GM10847 (cell line): ENCODE measurements around the gene MYLK.

ENCODE experiments used
- POLR2A ChIP-seq: IDR thresholded peaks from 2 replicates; pipeline ENCODE4 v1.6.1; 2011; ENCODE audit not compliant: insufficient read length; ENCODE audit errors: extremely low read depth

Gene MYLK

GRCh38 chr3:123793425-123793824, 90.7 kb downstream of the MYLK start:
- no peak for TF ChIP-seq POLR2A

DNA sequence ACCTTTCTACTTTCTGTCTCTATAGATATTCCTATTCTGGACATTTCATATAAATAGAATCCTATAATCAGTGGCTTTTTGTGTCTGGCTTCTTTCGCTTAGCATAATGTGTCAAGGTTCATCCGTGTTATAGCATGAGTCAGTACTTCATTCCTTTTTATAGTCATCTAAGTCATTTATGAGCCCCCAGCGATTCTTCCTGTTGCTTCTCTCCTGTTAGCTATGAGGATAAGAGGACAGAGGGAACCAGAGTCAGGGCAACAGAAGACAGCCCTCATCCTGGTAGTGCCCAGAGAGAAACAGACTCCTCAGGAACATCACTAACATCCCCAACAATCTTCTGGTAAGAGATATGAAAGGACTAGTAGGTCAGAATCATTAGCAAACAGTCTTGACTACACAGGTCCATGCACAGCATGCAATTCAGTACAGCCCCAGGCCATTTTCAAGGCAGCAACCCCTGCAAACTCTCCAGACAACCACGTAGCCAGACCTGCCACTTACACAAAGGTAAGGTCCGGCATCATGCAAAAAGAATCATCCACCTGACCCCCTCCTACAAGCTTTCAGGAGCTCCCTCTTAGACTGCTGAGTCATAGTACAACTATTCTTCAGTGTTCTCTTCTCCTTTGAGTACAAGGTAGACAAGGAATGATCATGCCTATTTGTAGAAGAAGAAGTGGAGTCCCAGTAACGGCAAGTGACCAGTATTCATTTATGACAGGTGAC, 91.5 kb downstream of the MYLK start:
- no peak for TF ChIP-seq POLR2A

DNA sequence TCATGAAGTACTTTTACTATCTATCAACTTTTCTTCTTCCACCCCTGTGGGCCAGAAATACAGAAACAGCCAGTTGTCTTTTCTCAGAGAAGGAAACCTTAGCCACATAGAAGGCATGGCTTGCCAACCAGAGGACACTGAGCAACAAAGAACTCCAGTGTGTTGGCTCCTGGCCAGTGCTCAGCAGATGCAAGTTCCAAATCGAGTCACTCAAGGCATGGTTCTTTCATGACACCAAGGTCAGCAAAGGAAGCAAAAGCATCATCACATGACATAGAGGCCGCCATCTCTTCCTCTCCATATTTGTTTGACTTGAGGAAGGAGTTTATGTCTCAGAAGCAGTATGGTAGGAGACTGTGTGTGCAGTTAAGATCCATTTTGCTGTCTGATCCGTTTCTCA, 92.2 kb downstream of the MYLK start:
- TF ChIP-seq POLR2A, result no peak

- TF ChIP-seq POLR2A, result no peak
These were observed 92.7 kb downstream of the MYLK start for GRCh38 chr3:123791417-123791816.

- TF ChIP-seq POLR2A, result no peak
These were observed 93.1 kb downstream of the MYLK start for GRCh38 chr3:123791073-123791370.

- no peak for TF ChIP-seq POLR2A
These were observed 93.7 kb downstream of the MYLK start for GRCh38 chr3:123790254-123791072.

DNA sequence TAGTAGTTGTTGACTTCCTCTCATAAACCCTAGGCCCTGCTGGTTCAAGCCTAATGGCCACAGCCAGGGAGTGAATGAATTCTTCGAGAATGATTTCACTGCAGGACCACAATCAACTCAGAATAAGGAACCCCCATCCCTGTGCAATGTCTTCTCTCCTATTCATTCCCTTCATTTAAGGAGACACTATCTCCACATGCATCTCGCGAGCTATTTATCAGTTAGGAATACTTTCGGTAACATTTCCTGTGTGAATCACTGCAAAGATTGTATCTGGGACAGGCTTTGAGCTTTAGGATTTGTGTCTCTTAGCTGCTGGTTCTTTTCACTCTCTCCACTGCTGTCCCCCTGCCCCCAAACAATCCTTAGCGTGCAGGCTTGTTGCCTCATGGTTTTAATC, 94.4 kb downstream of the MYLK start:
- TF ChIP-seq POLR2A, result no peak

DNA sequence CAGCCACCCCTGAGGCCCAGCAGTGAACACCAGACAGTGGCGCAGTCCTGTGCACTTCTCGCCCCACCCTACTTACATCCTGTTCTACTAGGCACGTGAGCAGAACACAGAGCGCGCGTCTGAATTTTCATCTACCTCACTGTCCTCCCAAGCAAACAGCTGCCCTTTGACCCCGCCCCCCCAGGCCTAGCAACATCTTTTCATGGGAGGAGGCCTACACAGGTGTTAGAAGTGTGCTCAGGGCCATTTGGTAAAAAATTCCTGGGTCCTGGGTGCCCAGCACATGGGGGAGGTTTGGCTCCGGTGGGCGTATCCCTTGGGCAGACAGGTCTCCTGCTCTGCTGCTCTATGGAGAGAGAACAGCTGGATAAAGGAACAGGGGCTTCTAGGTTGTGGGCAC, 95.0 kb downstream of the MYLK start:
- TF ChIP-seq POLR2A, result no peak

GRCh38 chr3:123788710-123789109, 95.4 kb downstream of the MYLK start:
- TF ChIP-seq POLR2A, result no peak

DNA sequence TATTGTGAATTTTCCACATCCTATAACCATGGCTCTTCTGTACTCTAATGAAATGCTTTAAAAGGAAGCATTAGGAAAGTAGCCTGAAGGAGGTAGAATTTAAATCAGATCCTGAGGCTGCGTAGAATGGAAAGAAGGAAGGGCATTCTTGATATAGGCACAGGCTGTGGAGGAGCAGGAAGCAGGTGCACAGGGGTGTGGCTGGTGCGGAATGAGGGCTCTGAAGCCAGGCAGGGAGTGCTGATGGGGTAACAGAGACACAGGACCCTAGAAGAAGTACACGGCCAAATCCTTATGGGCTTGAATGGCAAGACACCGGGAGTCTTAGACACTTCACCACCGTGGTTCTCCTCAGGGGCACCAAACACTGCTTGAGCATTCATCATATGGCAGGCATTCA, 97.0 kb downstream of the MYLK start:
- no peak for TF ChIP-seq POLR2A

DNA sequence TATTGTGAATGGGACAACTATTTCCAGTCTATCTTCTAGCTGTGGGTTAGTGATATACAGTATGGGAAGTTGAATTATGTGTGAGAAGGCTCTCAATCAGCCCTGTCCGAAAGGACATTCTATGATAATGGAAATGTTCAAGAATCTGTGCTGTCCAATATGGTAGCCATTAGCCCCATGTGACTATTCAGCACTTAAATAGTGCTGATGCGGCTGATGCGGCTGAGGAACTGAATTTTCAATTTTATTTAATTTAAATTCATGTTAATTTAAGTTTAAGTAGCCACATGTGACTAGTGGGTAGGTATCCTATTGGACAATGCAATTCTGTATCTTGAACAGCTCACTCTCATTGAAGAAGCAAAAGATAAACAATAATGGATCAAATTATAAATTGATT, 98.5 kb downstream of the MYLK start:
- TF ChIP-seq POLR2A, result no peak

GRCh38 chr3:123783811-123784210, 100.3 kb downstream of the MYLK start:
- TF ChIP-seq POLR2A, result no peak

GRCh38 chr3:123783050-123783689, 101.0 kb downstream of the MYLK start:
- no peak for TF ChIP-seq POLR2A

- TF ChIP-seq POLR2A, result no peak
These were observed 101.6 kb downstream of the MYLK start for GRCh38 chr3:123782488-123782887.

- no peak for TF ChIP-seq POLR2A
These were observed 102.4 kb downstream of the MYLK start for GRCh38 chr3:123781571-123782275.

DNA sequence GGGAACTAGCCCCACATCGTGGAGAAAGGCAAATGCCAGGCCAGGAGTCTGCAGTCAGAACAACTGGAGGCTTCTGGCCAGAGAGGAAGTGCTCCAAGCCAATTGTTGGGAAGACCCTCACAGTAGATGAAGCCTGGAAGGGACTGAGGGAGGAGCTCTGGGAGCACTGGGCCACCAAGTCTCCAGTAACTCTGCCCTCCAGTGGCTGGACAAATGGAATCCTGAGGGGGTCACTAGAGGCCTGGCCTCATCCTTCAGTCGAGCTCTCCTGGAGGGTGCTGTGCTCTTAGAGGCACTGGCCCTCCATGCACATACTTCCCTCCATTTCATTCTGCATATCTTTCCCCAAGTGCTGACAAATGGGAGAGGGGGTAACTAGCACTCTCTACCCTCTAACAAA, 103.0 kb downstream of the MYLK start:
- TF ChIP-seq POLR2A, result no peak

GRCh38 chr3:123780656-123781055, 103.5 kb downstream of the MYLK start:
- no peak for TF ChIP-seq POLR2A
